ENCODE data around the gene SMIM7.

- TF ChIP-seq POLR2AphosphoS5 (IDR thresholded peaks at IDR 0.05; ENCODE audit: borderline replicate concordance, low read depth, low read length) = no peak
- no peak for TF ChIP-seq EZH2 (IDR thresholded peaks at IDR 0.05)
- no peak for TF ChIP-seq FOXP2 (optimal IDR thresholded peaks at IDR 0.05; ENCODE audit: control extremely low read depth, extremely low read length, insufficient read depth)
Measured at GRCh38 chr19:16640951-16641350, 19.0 kb downstream of the SMIM7 start.

Measured in SK-N-MC (cell line).